Keratinocyte (primary cell): ENCODE data around the gene TPST2. TPM values are rescaled to one million over a fixed set of nuclear protein-coding genes. Genes with fewer than 3 reads are reported as not detected.

Experiments
- DNase-seq: peaks from one replicate; pipeline ENCODE4 v3.0.0-alpha.2; 2011; ENCODE audit warnings: low read depth, missing footprints, low spot score
- FAIRE-seq: peaks from 2 replicates; lab custom pipeline; 2011; peaks lifted over from hg19 to GRCh38; lab: Jason Lieb, UNC
- H2AFZ ChIP-seq: 2 replicates; pipeline ENCODE4 v1.6.0; 2012; ENCODE audit warnings: low read length, control low read depth, inconsistent platforms; ENCODE audit not compliant: control insufficient read depth
- H3K27ac ChIP-seq: 2 replicates; pipeline ENCODE4 v1.5.1; 2011; ENCODE audit warnings: low read length; ENCODE audit not compliant: control insufficient read depth, insufficient read depth
- H3K27me3 ChIP-seq: 3 replicates; pipeline ENCODE4 v1.6.0; 2011; ENCODE audit warnings: low read length; ENCODE audit not compliant: control insufficient read depth, insufficient read depth; ENCODE audit errors: extremely low read depth
- H3K36me3 ChIP-seq, 2 experiments: 2 replicates in 1 of 2; 3 replicates in 1 of 2; pipeline ENCODE4 v1.5.1; 2011; ENCODE audit warnings: low read length in 2 of 2, mild to moderate bottlenecking in 1 of 2; ENCODE audit not compliant: control insufficient read depth in 2 of 2, insufficient read depth in 2 of 2; ENCODE audit errors: extremely low read depth in 1 of 2
- H3K4me1 ChIP-seq: 3 replicates; pipeline ENCODE4 v1.5.1; 2011; ENCODE audit warnings: low read length; ENCODE audit not compliant: control insufficient read depth, insufficient read depth; ENCODE audit errors: extremely low read depth
- H3K4me2 ChIP-seq: 3 replicates; pipeline ENCODE4 v1.6.0; 2011; ENCODE audit warnings: low read depth, low read length; ENCODE audit not compliant: control insufficient read depth, insufficient read depth; ENCODE audit errors: extremely low read depth
- H3K4me3 ChIP-seq, 3 experiments: fragments of 200-600 bp in 1 of 3; sonication (generic) in 1 of 3; 2 replicates in 2 of 3; 3 replicates in 1 of 3; pipeline ENCODE4 v1.5.1; 2011 to 2016; ENCODE audit warnings: low read length in 3 of 3, mild to moderate bottlenecking in 3 of 3, control low read depth in 2 of 3, inconsistent platforms in 1 of 3, low read depth in 1 of 3, mixed read lengths in 1 of 3, mixed run types in 1 of 3, moderate library complexity in 1 of 3; ENCODE audit not compliant: control insufficient read depth in 2 of 3, insufficient read depth in 2 of 3; ENCODE audit errors: extremely low read depth in 1 of 3
- H3K79me2 ChIP-seq: 2 replicates; pipeline ENCODE4 v1.6.0; 2012; ENCODE audit warnings: low read length; ENCODE audit not compliant: control insufficient read depth, insufficient read depth
- H3K9ac ChIP-seq: 3 replicates; pipeline ENCODE4 v1.6.0; 2011; ENCODE audit warnings: low read length; ENCODE audit not compliant: control insufficient read depth, insufficient read depth; ENCODE audit errors: extremely low read depth
- H3K9me1 ChIP-seq: 3 replicates; pipeline ENCODE4 v1.6.0; 2011; ENCODE audit warnings: low read length; ENCODE audit not compliant: control insufficient read depth, insufficient read depth; ENCODE audit errors: extremely low read depth
- H3K9me3 ChIP-seq: 2 replicates; pipeline ENCODE4 v1.5.1; 2012; ENCODE audit warnings: low read depth, low read length; ENCODE audit not compliant: control insufficient read depth
- H4K20me1 ChIP-seq: 3 replicates; pipeline ENCODE4 v1.6.0; 2011; ENCODE audit warnings: low read length; ENCODE audit not compliant: control insufficient read depth, insufficient read depth; ENCODE audit errors: extremely low read depth
- CTCF ChIP-seq, 3 experiments: IDR thresholded peaks in 1 of 3; conservative IDR thresholded peaks in 1 of 3; optimal IDR thresholded peaks in 1 of 3; 2 replicates in 2 of 3; 3 replicates in 1 of 3; pipeline versions ENCODE3 to v1.5.1; 2011; ENCODE audit warnings: low read length in 3 of 3, mild to moderate bottlenecking in 3 of 3, moderate library complexity in 2 of 3, control low read depth in 1 of 3, inconsistent platforms in 1 of 3; ENCODE audit not compliant: insufficient read depth in 2 of 3; ENCODE audit errors: extremely low read depth in 1 of 3
- EZH2 ChIP-seq: IDR thresholded peaks from one replicate; pipeline ENCODE4 v1.6.1; 2012; ENCODE audit warnings: inconsistent platforms, mild to moderate bottlenecking, low read length, moderate library complexity
- dilution Hi-C: fragments of 300-500 bp; cut with MboI; formaldehyde crosslinking; loops from one replicate; pipeline ENCODE4 v1.7.0; 2020; ENCODE audit warnings: low sequenced_read_pairs; ENCODE audit not compliant: extremely low pct_ligation_motif_present
- polyA plus RNA-seq, 5 experiments: library from polyadenylated mRNA; depleted of rRNA in 3 of 5; stranded (reverse) in 3 of 5; stranded (forward) in 1 of 5; unstranded in 1 of 5; fragments of >200 nt; gene quantifications; 1 replicate in 1 of 5; 2 replicates in 3 of 5; 3 replicates in 1 of 5; pipeline versions ENCODE4 v1.2.1 to v1.2.3, GENCODE V29; 2011 to 2012; ENCODE audit warnings: missing spikeins in 2 of 5, low read depth in 1 of 5, low replicate concordance in 1 of 5

TPST2 gene
- polyA plus RNA-seq, 1 donor (not counting 4 experiments of a cell fraction or from before 2014, with no cell fraction given), result 22.4 TPM

GRCh38 chr22:26515931-26516330 lies 74.0 kb downstream of the TPST2 start:
- no peak for DNase-seq
- Histone ChIP-seq H3K9me1 (no peaks in the 10 kb centered on the region), H3K4me3 (no peak overlapping the region), H3K27ac (no peak overlapping the region), H2AFZ (no peak overlapping the region), H3K4me2 (no peak overlapping the region), H3K27me3 (no peaks in the 10 kb centered on the region), H3K79me2 (peaks cover 26% of the 10 kb centered on the region), H3K36me3 (no peaks in the 10 kb centered on the region), H3K9ac (no peak overlapping the region), H3K4me1 (peaks cover 20% of the 10 kb centered on the region), H4K20me1 (no peaks in the 10 kb centered on the region), H3K9me3 (no peaks in the 10 kb centered on the region)
- FAIRE-seq, result no peak
- dilution Hi-C loops, result no loop called here
- no peak for TF ChIP-seq EZH2
- no peak for TF ChIP-seq CTCF (optimal IDR thresholded peaks at IDR 0.05 in 1 of 3, IDR thresholded peaks at IDR 0.05 in 1 of 3, conservative IDR thresholded peaks at IDR 0.05 in 1 of 3; ENCODE audit: extremely low read depth in 1 of 3, insufficient read depth in 2 of 3, low read length in 3 of 3)

- DNase-seq (no peak), FAIRE-seq (no peak)
- no peak overlapping the region for H3K27ac ChIP-seq
- dilution Hi-C loops, result no loop called here
- H2AFZ ChIP-seq, result no peak overlapping the region
- H3K9ac ChIP-seq, result no peak overlapping the region
- H3K9me3 ChIP-seq, result no peaks in the 10 kb centered on the region
- no peak overlapping the region for H3K4me3 ChIP-seq
- H3K9me1 ChIP-seq, result no peaks in the 10 kb centered on the region
- no peak overlapping the region for H3K4me2 ChIP-seq
- H3K79me2 ChIP-seq, result peaks cover 31% of the 10 kb centered on the region
- no peaks in the 10 kb centered on the region for H3K27me3 ChIP-seq
- H4K20me1 ChIP-seq, result no peaks in the 10 kb centered on the region
- no peak for TF ChIP-seq CTCF (optimal IDR thresholded peaks at IDR 0.05 in 1 of 3, IDR thresholded peaks at IDR 0.05 in 1 of 3, conservative IDR thresholded peaks at IDR 0.05 in 1 of 3; ENCODE audit: extremely low read depth in 1 of 3, insufficient read depth in 2 of 3, low read length in 3 of 3)
- no peak for TF ChIP-seq EZH2
- H3K36me3 ChIP-seq, result peaks cover 2 to 6% of the 10 kb centered on the region in 2 experiments
- H3K4me1 ChIP-seq, result peaks cover 20% of the 10 kb centered on the region
Observed at GRCh38 chr22:26514419-26515161, 75.3 kb downstream of the TPST2 start.
